ENCODE measurements around the gene SMC4.

DNA sequence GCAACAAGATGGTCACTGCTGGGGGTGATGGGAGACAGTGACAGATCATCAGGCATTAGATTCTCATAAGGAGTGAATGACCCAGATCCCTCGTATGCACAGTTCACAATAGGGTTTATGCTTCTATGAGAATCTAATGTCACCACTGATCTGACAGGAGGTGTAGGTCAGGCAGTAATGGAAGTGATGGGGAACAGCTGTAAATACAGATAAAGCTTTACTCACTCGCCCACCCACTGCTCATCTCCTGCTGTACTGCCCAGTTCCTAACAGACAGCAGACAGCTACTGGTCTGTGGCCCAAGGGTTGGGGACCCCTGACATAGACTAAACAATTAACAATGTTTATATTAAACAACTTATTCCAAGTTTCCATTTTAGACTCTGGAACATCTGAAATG lies 25.8 kb upstream of the SMC4 start:
- TF ChIP-seq POLR2A (IDR thresholded peaks at IDR 0.05), result no peak
- TF ChIP-seq, protein P1, sequence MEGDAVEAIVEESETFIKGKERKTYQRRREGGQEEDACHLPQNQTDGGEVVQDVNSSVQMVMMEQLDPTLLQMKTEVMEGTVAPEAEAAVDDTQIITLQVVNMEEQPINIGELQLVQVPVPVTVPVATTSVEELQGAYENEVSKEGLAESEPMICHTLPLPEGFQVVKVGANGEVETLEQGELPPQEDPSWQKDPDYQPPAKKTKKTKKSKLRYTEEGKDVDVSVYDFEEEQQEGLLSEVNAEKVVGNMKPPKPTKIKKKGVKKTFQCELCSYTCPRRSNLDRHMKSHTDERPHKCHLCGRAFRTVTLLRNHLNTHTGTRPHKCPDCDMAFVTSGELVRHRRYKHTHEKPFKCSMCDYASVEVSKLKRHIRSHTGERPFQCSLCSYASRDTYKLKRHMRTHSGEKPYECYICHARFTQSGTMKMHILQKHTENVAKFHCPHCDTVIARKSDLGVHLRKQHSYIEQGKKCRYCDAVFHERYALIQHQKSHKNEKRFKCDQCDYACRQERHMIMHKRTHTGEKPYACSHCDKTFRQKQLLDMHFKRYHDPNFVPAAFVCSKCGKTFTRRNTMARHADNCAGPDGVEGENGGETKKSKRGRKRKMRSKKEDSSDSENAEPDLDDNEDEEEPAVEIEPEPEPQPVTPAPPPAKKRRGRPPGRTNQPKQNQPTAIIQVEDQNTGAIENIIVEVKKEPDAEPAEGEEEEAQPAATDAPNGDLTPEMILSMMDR (IDR thresholded peaks at IDR 0.05), result no peak

Data from adrenal gland (tissue), 5 donors.